IMR-90 (cell line): ENCODE results near the gene HOXC5. TPM values are rescaled to one million over a fixed set of nuclear protein-coding genes. Genes with fewer than 3 reads are reported as not detected.

Experiments used
- ATAC-seq: fragments of 200-7000 bp; cut with Tn5 transposase; 2 replicates; pipeline ENCODE4 v1.9.1; 2020; ENCODE audit warnings: low read depth, mild to moderate bottlenecking, moderate library complexity
- BruUV-seq: library from RNA; stranded (reverse); fragments of 400-500 nt; replicated peaks from 2 replicates; lab custom pipeline; 2021; lab: Mats Ljungman, UMichigan
- CTCF ChIA-PET: fragments of 300-600 bp; formaldehyde crosslinking; extraction: SDS; loops from one replicate; lab custom pipeline; 2021; ENCODE audit warnings: antibody characterized with exemption; lab: Yijun Ruan, JAX
- POLR2A ChIA-PET: fragments of 300-600 bp; sonication (Branson Sonifier 250); formaldehyde crosslinking; loops from one replicate; lab custom pipeline; 2022; ENCODE audit warnings: antibody characterized with exemption; ENCODE audit not compliant: unreplicated experiment; lab: Charles Lee
- DNase-seq: peaks from one replicate; pipeline ENCODE4 v3.0.0; 2013
- H2AFZ ChIP-seq: replicated peaks from 2 replicates; pipeline ENCODE3; 2013; ENCODE audit warnings: low read length, mild to moderate bottlenecking; ENCODE audit not compliant: poor library complexity
- H2AK5ac ChIP-seq: 2 replicates; pipeline ENCODE4 v1.6.1; 2013; ENCODE audit warnings: low read depth, low read length, inconsistent platforms
- H2AK9ac ChIP-seq: replicated peaks from 2 replicates; pipeline ENCODE3; 2013; ENCODE audit warnings: mild to moderate bottlenecking, low read depth, low read length, moderate library complexity; ENCODE audit not compliant: poor library complexity
- H2BK120ac ChIP-seq: 2 replicates; pipeline ENCODE4 v1.6.1; 2013; ENCODE audit warnings: low read depth, low read length, inconsistent platforms
- H2BK15ac ChIP-seq: 3 replicates; pipeline ENCODE4 v1.6.1; 2013; ENCODE audit warnings: low read depth, low read length, inconsistent platforms
- H2BK20ac ChIP-seq: 2 replicates; pipeline ENCODE4 v1.6.1; 2013; ENCODE audit warnings: low read depth, mild to moderate bottlenecking, inconsistent platforms, low read length, moderate library complexity
- H2BK5ac ChIP-seq: 2 replicates; pipeline ENCODE4 v1.6.1; 2013; ENCODE audit warnings: mild to moderate bottlenecking, low read depth, low read length, inconsistent platforms; ENCODE audit not compliant: poor library complexity, severe bottlenecking
- H3K14ac ChIP-seq: replicated peaks from 2 replicates; pipeline ENCODE4 v1.6.1; 2013; ENCODE audit warnings: low read depth, low read length, inconsistent platforms
- H3K18ac ChIP-seq: 2 replicates; pipeline ENCODE4 v1.6.1; 2013; ENCODE audit warnings: low read depth, low read length, control low read depth
- H3K23ac ChIP-seq: 2 replicates; pipeline ENCODE4 v1.6.1; 2013; ENCODE audit warnings: low read depth, low read length, inconsistent platforms
- H3K27ac ChIP-seq: 2 replicates; pipeline ENCODE4 v1.5.1; 2013; ENCODE audit warnings: mild to moderate bottlenecking, control low read depth, low read length; ENCODE audit not compliant: insufficient read depth
- H3K27me3 ChIP-seq: 2 replicates; pipeline ENCODE4 v1.6.1; 2013; ENCODE audit warnings: low read length; ENCODE audit not compliant: control insufficient read depth, insufficient read depth
- H3K36me3 ChIP-seq: 2 replicates; pipeline ENCODE4 v1.6.1; 2013; ENCODE audit warnings: low read length, mixed read lengths; ENCODE audit not compliant: control insufficient read depth, insufficient read depth
- H3K4ac ChIP-seq: 2 replicates; pipeline ENCODE4 v1.6.1; 2013; ENCODE audit warnings: low read depth, low read length, inconsistent platforms
- H3K4me1 ChIP-seq: 2 replicates; pipeline ENCODE4 v1.6.1; 2013; ENCODE audit warnings: low read length, mixed read lengths; ENCODE audit not compliant: control insufficient read depth, insufficient read depth
- H3K4me2 ChIP-seq: 2 replicates; pipeline ENCODE4 v1.6.1; 2013; ENCODE audit warnings: low read depth, mild to moderate bottlenecking, control low read depth, low read length, moderate library complexity
- H3K4me3 ChIP-seq: 2 replicates; pipeline ENCODE4 v1.5.1; 2013; ENCODE audit warnings: low read depth, mild to moderate bottlenecking, control low read depth, low read length, moderate library complexity; ENCODE audit not compliant: insufficient read depth
- H3K56ac ChIP-seq: 2 replicates; pipeline ENCODE4 v1.6.1; 2013; ENCODE audit warnings: low read length, inconsistent platforms; ENCODE audit not compliant: insufficient read depth; ENCODE audit errors: extremely low read depth
- H3K79me1 ChIP-seq, 2 experiments: 2 replicates each; pipeline ENCODE4 v1.6.1; 2013; ENCODE audit warnings: low read length in 2 of 2, inconsistent platforms in 1 of 2, low read depth in 1 of 2
- H3K9ac ChIP-seq: 2 replicates; pipeline ENCODE4 v1.6.1; 2013; ENCODE audit warnings: low read depth, low read length, control low read depth
- H3K9me1 ChIP-seq: 2 replicates; pipeline ENCODE4 v1.6.1; 2013; ENCODE audit warnings: low read length, inconsistent platforms; ENCODE audit not compliant: insufficient read depth
- H3K9me3 ChIP-seq: 2 replicates; pipeline ENCODE4 v1.6.1; 2013; ENCODE audit warnings: low read length; ENCODE audit not compliant: control insufficient read depth, insufficient read depth
- H4K20me1 ChIP-seq: 2 replicates; pipeline ENCODE4 v1.6.1; 2013; ENCODE audit warnings: low read length, inconsistent platforms; ENCODE audit not compliant: insufficient read depth
- H4K5ac ChIP-seq: 2 replicates; pipeline ENCODE4 v1.6.1; 2013; ENCODE audit warnings: mild to moderate bottlenecking, low read depth, low read length, control low read depth
- H4K8ac ChIP-seq, 2 experiments: 2 replicates each; pipeline ENCODE4 v1.6.1; 2013; ENCODE audit warnings: low read depth in 2 of 2, low read length in 2 of 2, control low read depth in 1 of 2, inconsistent platforms in 1 of 2
- H4K91ac ChIP-seq: 2 replicates; pipeline ENCODE4 v1.6.1; 2013; ENCODE audit warnings: low read depth, low read length, inconsistent platforms; ENCODE audit not compliant: insufficient read depth
- BHLHE40 ChIP-seq: fragments of 150-350 bp; IDR thresholded peaks from 2 replicates; pipeline ENCODE4 v1.6.1; 2016; ENCODE audit warnings: mild to moderate bottlenecking, low read depth, low read length
- CEBPB ChIP-seq: IDR thresholded peaks from 2 replicates; pipeline ENCODE4 v1.6.1; 2012; ENCODE audit warnings: low read depth, low read length, improper control_type of control experiment
- CHD1 ChIP-seq: IDR thresholded peaks from 2 replicates; pipeline ENCODE4 v1.6.1; 2012; ENCODE audit warnings: low read depth, low read length, improper control_type of control experiment
- CTCF ChIP-seq: conservative IDR thresholded peaks from 2 replicates; pipeline ENCODE4 v1.5.1; 2012; ENCODE audit warnings: mild to moderate bottlenecking, low read depth, low read length, improper control_type of control experiment
- ELK1 ChIP-seq: fragments of 150-350 bp; IDR thresholded peaks from 2 replicates; pipeline ENCODE4 v1.6.1; 2016; ENCODE audit warnings: low read depth, mild to moderate bottlenecking, low read length, moderate library complexity, borderline replicate concordance
- FOS ChIP-seq: fragments of 150-350 bp; IDR thresholded peaks from 2 replicates; pipeline ENCODE4 v1.6.1; 2016; ENCODE audit warnings: low read depth, low read length
- MAFK ChIP-seq: IDR thresholded peaks from 2 replicates; pipeline ENCODE4 v1.6.1; 2012; ENCODE audit warnings: low read depth, low read length, improper control_type of control experiment
- MAZ ChIP-seq: IDR thresholded peaks from 2 replicates; pipeline ENCODE4 v1.6.1; 2012; ENCODE audit warnings: low read depth, mild to moderate bottlenecking, low read length, improper control_type of control experiment, moderate library complexity, borderline replicate concordance
- MXI1 ChIP-seq: IDR thresholded peaks from 2 replicates; pipeline ENCODE4 v1.6.1; 2012; ENCODE audit warnings: low read depth, mild to moderate bottlenecking, low read length, moderate library complexity, borderline replicate concordance
- NFE2L2 ChIP-seq: fragments of 150-350 bp; IDR thresholded peaks from 2 replicates; pipeline ENCODE4 v1.6.1; 2016; ENCODE audit warnings: low read depth, mild to moderate bottlenecking, low read length
- POLR2A ChIP-seq: IDR thresholded peaks from 2 replicates; pipeline ENCODE4 v1.6.1; 2012; ENCODE audit warnings: mild to moderate bottlenecking, low read depth, low read length
- RAD21 ChIP-seq: IDR thresholded peaks from 2 replicates; pipeline ENCODE4 v1.6.1; 2012; ENCODE audit warnings: low read length, improper control_type of control experiment
- RCOR1 ChIP-seq: IDR thresholded peaks from 2 replicates; pipeline ENCODE4 v1.6.1; 2012; ENCODE audit warnings: mild to moderate bottlenecking, low read length, improper control_type of control experiment; ENCODE audit not compliant: insufficient replicate concordance
- RFX5 ChIP-seq: IDR thresholded peaks from 2 replicates; pipeline ENCODE4 v1.8.0; 2012; ENCODE audit warnings: low read depth, mild to moderate bottlenecking, low read length, moderate library complexity
- SMC3 ChIP-seq: fragments of 150-350 bp; IDR thresholded peaks from 2 replicates; pipeline ENCODE4 v1.6.1; 2016; ENCODE audit warnings: low read depth, mild to moderate bottlenecking, antibody characterized with exemption, low read length, moderate library complexity
- USF2 ChIP-seq: fragments of 150-350 bp; IDR thresholded peaks from 2 replicates; pipeline ENCODE4 v1.6.1; 2017; ENCODE audit warnings: mild to moderate bottlenecking, antibody characterized with exemption, low read length, low read depth
- WGBS, 2 experiments: methylation state at CpG; one replicate each; pipeline versions ENCODE4 v1.1.5 to v1.1.7; 2013; ENCODE audit warnings: missing lambda C conversion rate in 2 of 2; ENCODE audit not compliant: insufficient read length in 1 of 2; ENCODE audit errors: extremely low coverage in 2 of 2; 5-methylcytosine and 5-hydroxymethylcytosine counted together
- dilution Hi-C: fragments of 300-500 bp; cut with HindIII; formaldehyde crosslinking; loops from one replicate; pipeline ENCODE4 v1.14.3; 2018; ENCODE audit warnings: low sequenced_read_pairs; ENCODE audit not compliant: unreplicated experiment
- in situ Hi-C: fragments of 300-500 bp; cut with MboI; formaldehyde crosslinking; loops from 3 replicates; pipeline ENCODE4 v1.14.3; 2019; ENCODE audit warnings: low sequenced_read_pairs, inconsistent platforms, mixed read lengths
- intact Hi-C: fragments of 100-400 bp; cut with micrococcal nuclease; formaldehyde crosslinking; loops from 2 replicates; pipeline ENCODE4 v1.10.0; 2022
- polyA plus RNA-seq, 3 experiments: library from polyadenylated mRNA; depleted of rRNA; stranded (reverse); fragments of >200 nt; gene quantifications; 2 replicates each; pipeline ENCODE4 v1.2.3, GENCODE V29; 2012; ENCODE audit warnings: low replicate concordance in 1 of 3
- total RNA-seq: library from RNA; depleted of rRNA; stranded (reverse); fragments of >200 nt; gene quantifications from 2 replicates; pipeline ENCODE4 v1.2.3, GENCODE V29; 2012

Gene HOXC5
- total and polyA plus RNA-seq, 2 of the 4 experiments (the other 2 are of a cell fraction): not detected

- Histone ChIP-seq H3K79me1 (no peaks in the 10 kb centered on the region), H2AK5ac (no peak overlapping the region), H3K18ac (no peak overlapping the region), H3K4ac (no peak overlapping the region), H3K23ac (no peak overlapping the region), H3K14ac (no peak overlapping the region), H3K9ac (no peak overlapping the region), H2BK5ac (no peak overlapping the region), H3K4me3 (no peak overlapping the region), H2BK120ac (no peak overlapping the region), H4K20me1 (no peaks in the 10 kb centered on the region), H2AK9ac (no peak overlapping the region), H3K27me3 (peaks cover 89% of the 10 kb centered on the region), H3K4me2 (no peak overlapping the region), H3K4me1 (no peaks in the 10 kb centered on the region), H2BK20ac (no peak overlapping the region), H2AFZ (no peak overlapping the region), H3K9me3 (no peaks in the 10 kb centered on the region), H3K9me1 (no peaks in the 10 kb centered on the region), H2BK15ac (no peak overlapping the region), H3K36me3 (no peaks in the 10 kb centered on the region), H3K27ac (no peak overlapping the region), H4K5ac (no peak overlapping the region), H4K91ac (no peak overlapping the region), H4K8ac (no peak overlapping the region), H3K56ac (no peak overlapping the region)
- ChIA-PET CTCF (interaction anchor here (3.1 kb wide), 1 partner anchor 193 kb away, joined by 19 read pairs; no protein-coding TSS in a partner anchor), POLR2A (no interaction called here)
- WGBS, 2 experiments: no CpG with 5 or more reads among the region's 2 CpGs
- DNase-seq: no peak
- intact Hi-C loops: loop anchor here (10.0 kb wide), 1 partner anchor 303 kb away; no protein-coding TSS in a partner anchor
- TF ChIP-seq ELK1 (no peak), RFX5 (no peak), MAFK (no peak), NFE2L2 (no peak), FOS (no peak), MAZ (no peak), USF2 (no peak), BHLHE40 (no peak), CTCF (no peak), POLR2A (no peak), RAD21 (no peak), CEBPB (no peak), RCOR1 (no peak), SMC3 (no peak), MXI1 (no peak), CHD1 (no peak)
- dilution Hi-C loops: no loop called here
- ATAC-seq: no peak
- in situ Hi-C loops: loop anchor here (5.0 kb wide), 1 partner anchor 184 kb away; no protein-coding TSS in a partner anchor
- BruUV-seq: no TSS peak
Observed at GRCh38 chr12:54008260-54008552, 24.6 kb upstream of the HOXC5 start.
